ENCODE measurements around the gene CD1D. TPM values are rescaled to one million over a fixed set of nuclear protein-coding genes. Genes with fewer than 3 reads are reported as not detected.

Gene CD1D
- polyA plus RNA-seq, 1 of the 3 experiments (the other 2 are of a cell fraction), result not detected

DNA sequence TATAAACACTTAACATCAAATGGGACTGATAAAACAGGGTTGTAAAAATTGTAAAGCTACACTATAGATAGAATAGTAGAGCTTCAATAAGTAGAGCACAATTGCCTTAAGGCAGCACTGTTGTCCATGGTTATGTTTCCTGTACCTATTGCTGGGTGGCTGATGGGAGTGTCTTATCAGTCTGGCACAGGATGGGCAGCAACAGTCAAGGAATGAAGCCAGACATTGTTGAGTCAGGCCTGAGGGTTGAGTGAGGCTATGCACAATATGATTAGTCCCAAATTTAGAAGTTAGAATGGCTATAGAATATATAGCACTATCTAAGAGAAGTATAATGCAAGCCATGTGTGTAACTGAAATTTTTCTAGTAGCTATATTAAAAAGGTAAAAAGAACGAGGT lies 25.0 kb upstream of the CD1D start:
- Histone ChIP-seq H3K9me2 (no peaks in the 10 kb centered on the region), H3K27ac (ENCODE audit: low read depth in 2 of 2, low read length in 1 of 2) (no peak overlapping the region), H3K36me3 (replicated peaks in 1 of 2; ENCODE audit: control insufficient read depth in 1 of 2, insufficient read depth in 2 of 2, low read length in 1 of 2) (no peaks in the 10 kb centered on the region), H3K4me2 (no peak overlapping the region), H3K79me2 (ENCODE audit: insufficient read depth) (no peaks in the 10 kb centered on the region), H3K9ac (no peak overlapping the region), H4K20me1 (ENCODE audit: insufficient read depth) (no peaks in the 10 kb centered on the region), H3K27me3 (ENCODE audit: insufficient read depth) (peaks cover 29% of the 10 kb centered on the region; the same call in 1 of the 2 replicates), H3K4me3 (ENCODE audit: low read depth in 2 of 2, low read length in 1 of 2) (no peak overlapping the region), H3K4me1 (ENCODE audit: control insufficient read depth in 1 of 2, insufficient read depth in 2 of 2, low read depth in 1 of 2, low read length in 1 of 2) (no peaks in the 10 kb centered on the region), H3F3A (replicated peaks; ENCODE audit: insufficient read depth) (no peaks in the 10 kb centered on the region), H2AFZ (ENCODE audit: low read depth) (no peak overlapping the region), H3K9me3 (no peaks in the 10 kb centered on the region)
- POLR2A ChIA-PET, result no interaction called here
- no peak for DNase-seq
- TF ChIP-seq CTCF (IDR thresholded peaks at IDR 0.05), result no peak
- no peak for TF ChIP-seq CHD2 (IDR thresholded peaks at IDR 0.05; ENCODE audit: low read length, partially characterized antibody)
- TF ChIP-seq, protein P1, sequence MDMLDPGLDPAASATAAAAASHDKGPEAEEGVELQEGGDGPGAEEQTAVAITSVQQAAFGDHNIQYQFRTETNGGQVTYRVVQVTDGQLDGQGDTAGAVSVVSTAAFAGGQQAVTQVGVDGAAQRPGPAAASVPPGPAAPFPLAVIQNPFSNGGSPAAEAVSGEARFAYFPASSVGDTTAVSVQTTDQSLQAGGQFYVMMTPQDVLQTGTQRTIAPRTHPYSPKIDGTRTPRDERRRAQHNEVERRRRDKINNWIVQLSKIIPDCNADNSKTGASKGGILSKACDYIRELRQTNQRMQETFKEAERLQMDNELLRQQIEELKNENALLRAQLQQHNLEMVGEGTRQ (IDR thresholded peaks at IDR 0.05; ENCODE audit: borderline replicate concordance, low read depth, low read length), result no peak
- TF ChIP-seq NFIC (IDR thresholded peaks at IDR 0.05; ENCODE audit: borderline replicate concordance), result no peak
- no peak for TF ChIP-seq RFX5 (IDR thresholded peaks at IDR 0.05; ENCODE audit: low read length)
- CTCF ChIA-PET, result no interaction called here
- 3% methylated on average over 1 of the region's 1 CpG for WGBS (ENCODE audit: low lambda C conversion rate)

- Histone ChIP-seq H3F3A (replicated peaks; ENCODE audit: insufficient read depth) (no peaks in the 10 kb centered on the region), H4K20me1 (ENCODE audit: insufficient read depth) (no peaks in the 10 kb centered on the region), H3K9me2 (no peaks in the 10 kb centered on the region), H3K4me1 (ENCODE audit: control insufficient read depth in 1 of 2, insufficient read depth in 2 of 2, low read depth in 1 of 2, low read length in 1 of 2) (no peaks in the 10 kb centered on the region), H2AFZ (ENCODE audit: low read depth) (no peak overlapping the region), H3K36me3 (replicated peaks in 1 of 2; ENCODE audit: control insufficient read depth in 1 of 2, insufficient read depth in 2 of 2, low read length in 1 of 2) (no peaks in the 10 kb centered on the region), H3K27ac (ENCODE audit: low read depth in 2 of 2, low read length in 1 of 2) (no peak overlapping the region), H3K4me3 (ENCODE audit: low read depth in 2 of 2, low read length in 1 of 2) (no peak overlapping the region), H3K27me3 (ENCODE audit: insufficient read depth) (peaks cover 32% of the 10 kb centered on the region; the same call in 1 of the 2 replicates), H3K79me2 (ENCODE audit: insufficient read depth) (no peaks in the 10 kb centered on the region), H3K9ac (no peak overlapping the region), H3K9me3 (no peaks in the 10 kb centered on the region), H3K4me2 (no peak overlapping the region)
- ChIA-PET POLR2A (no interaction called here), CTCF (no interaction called here)
- DNase-seq, result no peak
- TF ChIP-seq, protein P2, sequence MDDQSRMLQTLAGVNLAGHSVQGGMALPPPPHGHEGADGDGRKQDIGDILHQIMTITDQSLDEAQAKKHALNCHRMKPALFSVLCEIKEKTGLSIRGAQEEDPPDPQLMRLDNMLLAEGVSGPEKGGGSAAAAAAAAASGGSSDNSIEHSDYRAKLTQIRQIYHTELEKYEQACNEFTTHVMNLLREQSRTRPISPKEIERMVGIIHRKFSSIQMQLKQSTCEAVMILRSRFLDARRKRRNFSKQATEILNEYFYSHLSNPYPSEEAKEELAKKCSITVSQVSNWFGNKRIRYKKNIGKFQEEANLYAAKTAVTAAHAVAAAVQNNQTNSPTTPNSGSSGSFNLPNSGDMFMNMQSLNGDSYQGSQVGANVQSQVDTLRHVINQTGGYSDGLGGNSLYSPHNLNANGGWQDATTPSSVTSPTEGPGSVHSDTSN (IDR thresholded peaks at IDR 0.05), result no peak
- TF ChIP-seq RXRA (IDR thresholded peaks at IDR 0.05; ENCODE audit: borderline replicate concordance, low read depth), result no peak
- no peak for TF ChIP-seq CHD2 (IDR thresholded peaks at IDR 0.05; ENCODE audit: low read length, partially characterized antibody)
- no peak for TF ChIP-seq GABPA (IDR thresholded peaks at IDR 0.05; ENCODE audit: low read depth)
- TF ChIP-seq TEAD4 (IDR thresholded peaks at IDR 0.05; ENCODE audit: borderline replicate concordance, insufficient read depth), result no peak
- TF ChIP-seq, protein P3, sequence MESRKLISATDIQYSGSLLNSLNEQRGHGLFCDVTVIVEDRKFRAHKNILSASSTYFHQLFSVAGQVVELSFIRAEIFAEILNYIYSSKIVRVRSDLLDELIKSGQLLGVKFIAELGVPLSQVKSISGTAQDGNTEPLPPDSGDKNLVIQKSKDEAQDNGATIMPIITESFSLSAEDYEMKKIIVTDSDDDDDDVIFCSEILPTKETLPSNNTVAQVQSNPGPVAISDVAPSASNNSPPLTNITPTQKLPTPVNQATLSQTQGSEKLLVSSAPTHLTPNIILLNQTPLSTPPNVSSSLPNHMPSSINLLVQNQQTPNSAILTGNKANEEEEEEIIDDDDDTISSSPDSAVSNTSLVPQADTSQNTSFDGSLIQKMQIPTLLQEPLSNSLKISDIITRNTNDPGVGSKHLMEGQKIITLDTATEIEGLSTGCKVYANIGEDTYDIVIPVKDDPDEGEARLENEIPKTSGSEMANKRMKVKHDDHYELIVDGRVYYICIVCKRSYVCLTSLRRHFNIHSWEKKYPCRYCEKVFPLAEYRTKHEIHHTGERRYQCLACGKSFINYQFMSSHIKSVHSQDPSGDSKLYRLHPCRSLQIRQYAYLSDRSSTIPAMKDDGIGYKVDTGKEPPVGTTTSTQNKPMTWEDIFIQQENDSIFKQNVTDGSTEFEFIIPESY (IDR thresholded peaks at IDR 0.05; ENCODE audit: borderline replicate concordance, low read depth), result no peak
- TF ChIP-seq EP300 (IDR thresholded peaks at IDR 0.05; ENCODE audit: borderline replicate concordance in 1 of 2, low read depth in 1 of 2, low read length in 1 of 2), result no peak
- TF ChIP-seq JUND (IDR thresholded peaks at IDR 0.05), result no peak
- TF ChIP-seq FOXJ3 (CRISPR knock-in tag; IDR thresholded peaks at IDR 0.05), result no peak
- no peak for TF ChIP-seq POLR2AphosphoS5 (IDR thresholded peaks at IDR 0.05; ENCODE audit: low read depth, low read length)
- no peak for TF ChIP-seq MXI1 (IDR thresholded peaks at IDR 0.05; ENCODE audit: low read depth, low read length)
These were observed 21.1 kb upstream of the CD1D start for GRCh38 chr1:158159597-158159996.

All from SK-N-SH (cell line).